HG03039 (cell line): ENCODE results near the gene CACNG5.

Experiments used
- ATAC-seq: cut with Tn5 transposase; IDR thresholded peaks from one replicate; pipeline ENCODE4 v1.9.1; 2021; ENCODE audit warnings: mild to moderate bottlenecking, moderate library complexity; ENCODE audit not compliant: unreplicated experiment

The CACNG5 gene

GRCh38 chr17:66819466-66819865, 15.5 kb upstream of the CACNG5 start:
- no peak for ATAC-seq

- no peak for ATAC-seq
These were observed 12.9 kb upstream of the CACNG5 start for GRCh38 chr17:66822009-66822408.

- no peak for ATAC-seq
These were observed 8.1 kb upstream of the CACNG5 start for GRCh38 chr17:66826856-66827255.

- no peak for ATAC-seq
These were observed 5.5 kb upstream of the CACNG5 start for GRCh38 chr17:66829386-66829864.

- ATAC-seq, result no peak
These were observed 5.0 kb upstream of the CACNG5 start for GRCh38 chr17:66829883-66830282.

GRCh38 chr17:66830451-66830850, 4.5 kb upstream of the CACNG5 start:
- ATAC-seq, result no peak

- ATAC-seq, result no peak
These were observed 3.3 kb upstream of the CACNG5 start for GRCh38 chr17:66831383-66832210.

- no peak for ATAC-seq
These were observed 1.7 kb upstream of the CACNG5 start for GRCh38 chr17:66833201-66833600.

GRCh38 chr17:66834426-66834918, 445 bp upstream of the CACNG5 start:
- no peak for ATAC-seq

- no peak for ATAC-seq
These were observed 559 bp downstream of the CACNG5 start for GRCh38 chr17:66835476-66835875.

- no peak for ATAC-seq
These were observed 1.4 kb downstream of the CACNG5 start for GRCh38 chr17:66836063-66837005.

- ATAC-seq, result no peak
These were observed 2.3 kb downstream of the CACNG5 start for GRCh38 chr17:66837226-66837625.

- ATAC-seq, result no peak
These were observed 3.2 kb downstream of the CACNG5 start for GRCh38 chr17:66837885-66838665.

GRCh38 chr17:66839616-66840015, 4.7 kb downstream of the CACNG5 start:
- no peak for ATAC-seq

GRCh38 chr17:66840061-66840460, 5.1 kb downstream of the CACNG5 start:
- no peak for ATAC-seq

GRCh38 chr17:66841328-66841727, 6.4 kb downstream of the CACNG5 start:
- ATAC-seq, result no peak

- no peak for ATAC-seq
These were observed 6.8 kb downstream of the CACNG5 start for GRCh38 chr17:66841744-66842143.

GRCh38 chr17:66842505-66842904, 7.6 kb downstream of the CACNG5 start:
- ATAC-seq, result no peak

GRCh38 chr17:66842959-66843358, 8.0 kb downstream of the CACNG5 start:
- ATAC-seq, result no peak

GRCh38 chr17:66843627-66844026, 8.7 kb downstream of the CACNG5 start:
- ATAC-seq, result no peak

GRCh38 chr17:66847704-66848103, 12.8 kb downstream of the CACNG5 start:
- no peak for ATAC-seq
